ENCODE data around the gene RIPK1. TPM values are rescaled to one million over a fixed set of nuclear protein-coding genes. Genes with fewer than 3 reads are reported as not detected.
"Not testable (repeated sequence)": the region's sequence is repeated elsewhere in the genome, so short reads cannot be mapped to it uniquely, and the experiment has no call there.

RIPK1 gene
- total and polyA plus RNA-seq, 4 donors: 12.1 to 24.1 (median 19.7) TPM

- H3K9me3 ChIP-seq (ENCODE audit: control insufficient read depth in 4 of 4, insufficient read depth in 3 of 4, low read length in 3 of 4): no peaks in the 10 kb centered on the region
- no peak overlapping the region for H3K9ac ChIP-seq (ENCODE audit: insufficient read depth in 1 of 2, low read length in 2 of 2)
- peaks cover 0 to 13% (median 0%) of the 10 kb centered on the region in 5 donors for H3K4me1 ChIP-seq (ENCODE audit: control insufficient read depth in 5 of 5, insufficient read depth in 5 of 5, low read length in 5 of 5)
- H3K27me3 ChIP-seq (ENCODE audit: control insufficient read depth in 3 of 3, insufficient read depth in 3 of 3, low read length in 2 of 3): no peaks in the 10 kb centered on the region
- peak overlapping the region; percentile 67 to 96 for H3K27ac ChIP-seq (ENCODE audit: low read depth in 1 of 2, low read length in 1 of 2)
- no peak for DNase-seq
- peak overlapping the region; percentile 48 for H3K4me3 ChIP-seq
- no peak for ATAC-seq (ENCODE audit: insufficient read depth, low FRiP score)
- WGBS, 2 donors: 18 to 29% methylated on average over 26 of the region's 26 CpGs
- TF ChIP-seq, protein P1, sequence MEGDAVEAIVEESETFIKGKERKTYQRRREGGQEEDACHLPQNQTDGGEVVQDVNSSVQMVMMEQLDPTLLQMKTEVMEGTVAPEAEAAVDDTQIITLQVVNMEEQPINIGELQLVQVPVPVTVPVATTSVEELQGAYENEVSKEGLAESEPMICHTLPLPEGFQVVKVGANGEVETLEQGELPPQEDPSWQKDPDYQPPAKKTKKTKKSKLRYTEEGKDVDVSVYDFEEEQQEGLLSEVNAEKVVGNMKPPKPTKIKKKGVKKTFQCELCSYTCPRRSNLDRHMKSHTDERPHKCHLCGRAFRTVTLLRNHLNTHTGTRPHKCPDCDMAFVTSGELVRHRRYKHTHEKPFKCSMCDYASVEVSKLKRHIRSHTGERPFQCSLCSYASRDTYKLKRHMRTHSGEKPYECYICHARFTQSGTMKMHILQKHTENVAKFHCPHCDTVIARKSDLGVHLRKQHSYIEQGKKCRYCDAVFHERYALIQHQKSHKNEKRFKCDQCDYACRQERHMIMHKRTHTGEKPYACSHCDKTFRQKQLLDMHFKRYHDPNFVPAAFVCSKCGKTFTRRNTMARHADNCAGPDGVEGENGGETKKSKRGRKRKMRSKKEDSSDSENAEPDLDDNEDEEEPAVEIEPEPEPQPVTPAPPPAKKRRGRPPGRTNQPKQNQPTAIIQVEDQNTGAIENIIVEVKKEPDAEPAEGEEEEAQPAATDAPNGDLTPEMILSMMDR (IDR thresholded peaks at IDR 0.05; ENCODE audit: control extremely low read depth, extremely low read depth): no peak
- H3K36me3 ChIP-seq (ENCODE audit: control insufficient read depth in 4 of 4, insufficient read depth in 4 of 4, low read length in 4 of 4): peaks cover 0 to 2% (median 0%) of the 10 kb centered on the region in 4 donors
Measured at GRCh38 chr6:3022765-3023662, 45.3 kb upstream of the RIPK1 start.

GRCh38 chr6:3023663-3024483 is 44.4 kb upstream of the RIPK1 start:
- Histone ChIP-seq H3K9ac (ENCODE audit: insufficient read depth in 1 of 2, low read length in 2 of 2) (no peak overlapping the region), H3K4me3 (peak overlapping the region; percentile 48), H3K4me1 (ENCODE audit: control insufficient read depth in 5 of 5, insufficient read depth in 5 of 5, low read length in 5 of 5) (peaks cover 0 to 13% (median 0%) of the 10 kb centered on the region in 5 donors), H3K27me3 (ENCODE audit: control insufficient read depth in 3 of 3, insufficient read depth in 3 of 3, low read length in 2 of 3) (no peaks in the 10 kb centered on the region), H3K36me3 (ENCODE audit: control insufficient read depth in 4 of 4, insufficient read depth in 4 of 4, low read length in 4 of 4) (peaks cover 0 to 2% (median 0%) of the 10 kb centered on the region in 4 donors), H3K27ac (ENCODE audit: low read depth in 1 of 2, low read length in 1 of 2) (peak overlapping the region; percentile 79 to 96), H3K9me3 (ENCODE audit: control insufficient read depth in 4 of 4, insufficient read depth in 3 of 4, low read length in 3 of 4) (no peaks in the 10 kb centered on the region)
- TF ChIP-seq, protein P1 (IDR thresholded peaks at IDR 0.05; ENCODE audit: control extremely low read depth, extremely low read depth): no peak
- 14 to 18% methylated on average over 32 of the region's 32 CpGs for WGBS, 2 donors
- DNase-seq (peak; percentile 71 to 85 (median 75)), ATAC-seq (ENCODE audit: insufficient read depth, low FRiP score) (peak; percentile 94)

DNA sequence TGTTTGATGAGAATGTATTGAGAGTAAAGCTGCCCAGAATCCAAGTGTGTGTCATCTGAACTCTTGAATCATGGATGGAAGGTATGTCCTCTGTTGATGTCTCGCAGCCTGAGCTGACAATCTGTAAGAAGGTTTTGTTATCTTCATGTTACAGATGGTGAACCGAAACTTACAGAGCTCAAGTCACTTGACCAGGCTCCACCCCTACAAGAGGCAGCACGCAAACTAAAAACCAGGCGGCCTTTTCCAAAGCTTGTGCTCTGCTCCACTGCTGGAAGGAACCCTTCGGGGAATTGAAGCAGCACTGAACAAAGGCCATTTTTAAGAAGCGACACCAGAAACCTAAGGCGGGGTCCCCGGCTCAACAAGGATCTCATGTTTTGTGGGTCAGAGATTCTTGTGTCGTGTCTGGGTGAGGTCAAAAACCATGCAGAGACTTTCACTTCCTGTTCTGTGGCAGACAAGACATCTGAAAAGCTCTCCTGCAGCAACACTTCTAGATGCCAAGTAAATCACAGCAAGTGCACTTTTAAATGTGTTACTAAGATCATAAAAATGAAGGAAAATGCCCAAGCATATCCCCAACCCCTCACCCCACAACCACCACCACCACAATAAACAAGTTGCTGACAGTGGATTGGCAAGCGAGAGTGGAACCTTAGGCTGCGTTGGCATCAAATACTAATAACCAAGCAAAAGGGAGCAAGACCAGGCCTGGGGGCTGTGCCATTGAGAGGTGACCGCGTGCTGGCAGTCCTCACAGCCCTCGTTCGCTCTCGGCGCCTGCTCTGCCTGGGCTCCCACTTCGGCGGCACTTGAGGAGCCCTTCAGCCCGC is 41.3 kb upstream of the RIPK1 start:
- Histone ChIP-seq H3K27me3 (ENCODE audit: control insufficient read depth in 3 of 3, insufficient read depth in 3 of 3, low read length in 2 of 3) (no peaks in the 10 kb centered on the region), H3K9me3 (ENCODE audit: control insufficient read depth in 4 of 4, insufficient read depth in 3 of 4, low read length in 3 of 4) (no peaks in the 10 kb centered on the region), H3K9ac (ENCODE audit: insufficient read depth in 1 of 2, low read length in 2 of 2) (no peak overlapping the region), H3K4me3 (no peak overlapping the region), H3K27ac (ENCODE audit: low read depth in 1 of 2, low read length in 1 of 2) (peak overlapping the region in 1 of 2 donors; percentile 68), H3K4me1 (ENCODE audit: control insufficient read depth in 5 of 5, insufficient read depth in 5 of 5, low read length in 5 of 5) (peaks cover 0 to 13% (median 0%) of the 10 kb centered on the region in 5 donors), H3K36me3 (ENCODE audit: control insufficient read depth in 4 of 4, insufficient read depth in 4 of 4, low read length in 4 of 4) (no peaks in the 10 kb centered on the region)
- DNase-seq (no peak), ATAC-seq (ENCODE audit: insufficient read depth, low FRiP score) (no peak)
- WGBS, 2 donors: 78 to 80% methylated on average over 20 of the region's 20 CpGs
- TF ChIP-seq, protein P1 (IDR thresholded peaks at IDR 0.05; ENCODE audit: control extremely low read depth, extremely low read depth): no peak

DNA sequence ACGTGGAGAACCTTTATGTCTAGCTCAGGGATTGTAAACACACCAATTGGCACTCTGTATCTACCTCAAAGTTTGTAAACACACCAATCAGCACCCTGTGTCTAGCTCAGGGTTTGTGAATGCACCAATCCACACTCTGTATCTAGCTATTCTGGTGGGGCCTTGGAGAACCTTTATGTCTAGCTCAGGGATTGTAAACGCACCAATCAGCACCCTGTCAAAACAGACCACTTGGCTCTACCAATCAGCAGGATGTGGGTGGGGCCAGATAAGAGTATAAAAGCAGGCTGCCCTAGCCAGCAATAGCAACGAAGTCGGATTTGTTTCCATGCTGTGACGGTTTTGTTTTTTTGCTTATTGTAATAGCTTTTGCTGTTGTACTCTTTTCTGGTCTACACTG is 40.1 kb upstream of the RIPK1 start:
- DNase-seq; H3K9me3 ChIP-seq (ENCODE audit: control insufficient read depth in 4 of 4, insufficient read depth in 3 of 4, low read length in 3 of 4); H3K9ac ChIP-seq (ENCODE audit: insufficient read depth in 1 of 2, low read length in 2 of 2); ATAC-seq (ENCODE audit: insufficient read depth, low FRiP score); H3K4me3 ChIP-seq; H3K27ac ChIP-seq (ENCODE audit: low read depth in 1 of 2, low read length in 1 of 2); H3K27me3 ChIP-seq (ENCODE audit: control insufficient read depth in 3 of 3, insufficient read depth in 3 of 3, low read length in 2 of 3); H3K36me3 ChIP-seq (ENCODE audit: control insufficient read depth in 4 of 4, insufficient read depth in 4 of 4, low read length in 4 of 4): not testable (repeated sequence)
- WGBS, 2 donors: 82 to 91% methylated on average over 5 of the region's 5 CpGs
- H3K4me1 ChIP-seq (ENCODE audit: control insufficient read depth in 5 of 5, insufficient read depth in 5 of 5, low read length in 5 of 5): peaks cover 0 to 11% (median 0%) of the 10 kb centered on the region in 5 donors

Measured in lung (tissue), 12 donors.